Activated naive CD8-positive, alpha-beta T cell (primary cell): ENCODE data around the gene COA1.
"Not testable (repeated sequence)": the region's sequence is repeated elsewhere in the genome, so short reads cannot be mapped to it uniquely, and the experiment has no call there.

ENCODE experiments used
- H3K27ac Mint-ChIP-seq: one replicate; pipeline ENCODE4 v1.8.0; 2021; ENCODE audit warnings: mixed read lengths
- H3K27me3 Mint-ChIP-seq: one replicate; pipeline ENCODE4 v1.8.0; 2021; ENCODE audit warnings: mixed read lengths
- H3K36me3 Mint-ChIP-seq: one replicate; pipeline ENCODE4 v1.8.0; 2021; ENCODE audit warnings: mixed read lengths
- H3K4me1 Mint-ChIP-seq: one replicate; pipeline ENCODE4 v1.8.0; 2021; ENCODE audit warnings: low read depth, mixed read lengths
- H3K4me3 Mint-ChIP-seq: one replicate; pipeline ENCODE4 v1.8.0; 2021; ENCODE audit warnings: mild to moderate bottlenecking, mixed read lengths
- H3K9me3 Mint-ChIP-seq: one replicate; pipeline ENCODE4 v1.8.0; 2021; ENCODE audit warnings: low read depth, mixed read lengths

COA1 gene

GRCh38 chr7:43612599-43613589 is 116.4 kb downstream of the COA1 start:
- Mint-ChIP-seq H3K4me1 (peaks cover 73% of the 10 kb centered on the region), H3K9me3 (no peaks in the 10 kb centered on the region), H3K36me3 (peaks cover 16% of the 10 kb centered on the region)

GRCh38 chr7:43612128-43612527 is 117.2 kb downstream of the COA1 start:
- peak overlapping the region; percentile 59 for H3K4me3 Mint-ChIP-seq
- H3K4me1 Mint-ChIP-seq: peaks cover 78% of the 10 kb centered on the region
- H3K9me3 Mint-ChIP-seq: no peaks in the 10 kb centered on the region
- H3K27me3 Mint-ChIP-seq: no peaks in the 10 kb centered on the region
- peak overlapping the region; percentile 95 for H3K27ac Mint-ChIP-seq
- H3K36me3 Mint-ChIP-seq: peaks cover 16% of the 10 kb centered on the region

More at GRCh38 chr7:43612599-43613589, 116.4 kb downstream of the COA1 start:
- Mint-ChIP-seq H3K27me3 (no peaks in the 10 kb centered on the region), H3K27ac (peak overlapping the region; percentile 95), H3K4me3 (peak overlapping the region; percentile 59)

- no peaks in the 10 kb centered on the region for H3K27me3 Mint-ChIP-seq
- peaks cover 79% of the 10 kb centered on the region for H3K4me1 Mint-ChIP-seq
- H3K4me3 Mint-ChIP-seq: peak overlapping the region; percentile 40
- no peaks in the 10 kb centered on the region for H3K9me3 Mint-ChIP-seq
- H3K36me3 Mint-ChIP-seq: peaks cover 14% of the 10 kb centered on the region
- peak overlapping the region; percentile 76 for H3K27ac Mint-ChIP-seq
Measured at GRCh38 chr7:43609097-43609496, 120.2 kb downstream of the COA1 start.

- peaks cover 7% of the 10 kb centered on the region for H3K36me3 Mint-ChIP-seq
- H3K27me3 Mint-ChIP-seq: no peaks in the 10 kb centered on the region
- no peaks in the 10 kb centered on the region for H3K9me3 Mint-ChIP-seq
- H3K27ac Mint-ChIP-seq: peak overlapping the region; percentile 94
- peak overlapping the region; percentile 4 for H3K4me3 Mint-ChIP-seq
- peaks cover 52% of the 10 kb centered on the region for H3K4me1 Mint-ChIP-seq
Measured at GRCh38 chr7:43604251-43604650, 125.1 kb downstream of the COA1 start.

DNA sequence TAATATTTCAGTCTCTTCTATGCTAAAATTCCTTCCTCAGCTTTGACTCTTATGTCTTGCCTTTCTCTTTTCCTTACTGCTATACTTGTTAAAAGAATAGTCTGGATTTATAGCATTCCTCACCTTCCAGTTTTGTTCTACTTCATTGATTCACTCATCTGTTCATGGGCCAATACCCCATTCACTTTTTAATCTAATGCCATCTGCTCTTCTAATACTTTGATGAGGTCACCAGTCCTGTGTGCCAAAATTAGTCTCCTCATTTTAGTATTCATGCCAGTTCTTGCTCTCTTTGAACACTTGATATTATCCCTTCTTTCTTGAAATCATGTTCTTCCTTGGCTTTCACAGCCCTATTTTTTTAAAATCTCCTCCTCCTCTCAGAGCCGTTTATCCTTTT is 127.1 kb downstream of the COA1 start:
- H3K9me3 Mint-ChIP-seq: no peaks in the 10 kb centered on the region
- H3K4me3 Mint-ChIP-seq: no peak overlapping the region
- H3K27me3 Mint-ChIP-seq: no peaks in the 10 kb centered on the region
- H3K27ac Mint-ChIP-seq: no peak overlapping the region
- peaks cover 50% of the 10 kb centered on the region for H3K4me1 Mint-ChIP-seq
- H3K36me3 Mint-ChIP-seq: peaks cover 4% of the 10 kb centered on the region

DNA sequence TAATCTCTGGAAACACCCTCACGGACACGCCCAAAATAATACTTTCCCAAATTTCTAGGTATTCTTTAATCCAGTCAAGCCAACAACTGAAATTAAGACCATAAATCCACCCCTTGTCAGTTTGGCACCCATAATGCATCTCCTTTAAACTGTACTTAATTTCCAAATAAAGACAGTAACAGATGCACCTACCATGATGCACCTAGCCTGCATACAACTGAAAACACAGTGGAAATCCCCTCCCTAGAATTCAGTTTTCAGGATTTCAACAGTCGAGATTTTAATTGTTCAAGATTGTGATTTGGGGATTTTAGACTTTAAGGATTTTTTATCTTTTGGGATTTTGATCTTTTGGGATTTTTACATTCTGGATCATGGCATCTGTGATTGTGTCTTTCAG is 129.3 kb downstream of the COA1 start:
- Mint-ChIP-seq H3K36me3 (peaks cover 8% of the 10 kb centered on the region), H3K4me3 (peak overlapping the region; percentile 59), H3K27me3 (no peaks in the 10 kb centered on the region), H3K9me3 (no peaks in the 10 kb centered on the region), H3K4me1 (peaks cover 55% of the 10 kb centered on the region), H3K27ac (peak overlapping the region; percentile 74)

DNA sequence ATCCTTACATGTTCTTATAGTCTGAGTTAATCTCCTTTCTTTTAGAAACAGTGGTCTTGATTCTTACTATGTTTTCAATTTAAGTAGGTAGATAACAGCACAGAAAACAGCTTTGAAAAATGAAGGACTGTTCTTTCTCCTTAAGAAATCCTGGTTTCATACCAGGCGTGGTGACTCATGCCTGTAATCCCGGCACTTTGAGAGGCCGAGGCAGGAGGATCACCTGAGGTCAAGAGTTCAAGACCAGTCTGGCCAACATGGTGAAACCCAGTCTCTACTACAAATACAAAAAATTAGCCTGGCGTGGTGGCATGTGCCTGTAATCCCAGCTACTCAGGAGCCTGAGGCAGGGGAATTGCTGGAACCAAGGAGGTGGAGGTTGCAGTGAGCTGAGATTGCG is 132.9 kb downstream of the COA1 start:
- not testable (repeated sequence) for H3K9me3 Mint-ChIP-seq, H3K4me3 Mint-ChIP-seq, H3K27me3 Mint-ChIP-seq, H3K36me3 Mint-ChIP-seq
- peak overlapping the region; percentile 89 for H3K27ac Mint-ChIP-seq
- H3K4me1 Mint-ChIP-seq: peaks cover 78% of the 10 kb centered on the region

- Mint-ChIP-seq H3K36me3 (peaks cover 7% of the 10 kb centered on the region), H3K4me1 (peaks cover 85% of the 10 kb centered on the region), H3K4me3 (peak overlapping the region; percentile 71), H3K9me3 (no peaks in the 10 kb centered on the region), H3K27ac (peak overlapping the region; percentile 95), H3K27me3 (no peaks in the 10 kb centered on the region)
Measured at GRCh38 chr7:43594020-43594419, 135.3 kb downstream of the COA1 start.

DNA sequence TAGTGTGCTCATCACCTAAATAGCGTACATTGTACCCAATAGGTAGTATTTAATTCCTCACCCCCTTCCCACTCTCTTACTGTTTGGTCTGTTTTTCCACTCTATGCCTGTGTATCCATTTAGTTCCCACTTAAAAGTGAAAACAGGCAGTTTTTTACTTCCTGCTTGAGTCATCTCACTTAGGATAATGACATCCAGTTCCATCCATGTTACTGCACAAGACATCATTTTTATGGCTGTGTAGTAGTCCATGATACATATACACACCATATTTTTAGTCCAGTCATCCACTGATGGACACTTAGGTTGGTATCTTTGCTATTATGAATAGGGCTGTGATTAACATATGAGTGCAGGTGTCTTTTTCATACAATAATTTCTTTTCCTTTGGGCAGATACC is 136.3 kb downstream of the COA1 start:
- peaks cover 86% of the 10 kb centered on the region for H3K4me1 Mint-ChIP-seq
- H3K4me3 Mint-ChIP-seq: peak overlapping the region; percentile 71
- H3K9me3 Mint-ChIP-seq: no peaks in the 10 kb centered on the region
- H3K36me3 Mint-ChIP-seq: peaks cover 7% of the 10 kb centered on the region
- peak overlapping the region; percentile 95 for H3K27ac Mint-ChIP-seq
- H3K27me3 Mint-ChIP-seq: no peaks in the 10 kb centered on the region

- no peaks in the 10 kb centered on the region for H3K9me3 Mint-ChIP-seq
- peaks cover 86% of the 10 kb centered on the region for H3K4me1 Mint-ChIP-seq
- H3K36me3 Mint-ChIP-seq: peaks cover 7% of the 10 kb centered on the region
- H3K27me3 Mint-ChIP-seq: no peaks in the 10 kb centered on the region
- H3K27ac Mint-ChIP-seq: peak overlapping the region; percentile 95
- peak overlapping the region; percentile 71 for H3K4me3 Mint-ChIP-seq
Measured at GRCh38 chr7:43592326-43592725, 137.0 kb downstream of the COA1 start.

DNA sequence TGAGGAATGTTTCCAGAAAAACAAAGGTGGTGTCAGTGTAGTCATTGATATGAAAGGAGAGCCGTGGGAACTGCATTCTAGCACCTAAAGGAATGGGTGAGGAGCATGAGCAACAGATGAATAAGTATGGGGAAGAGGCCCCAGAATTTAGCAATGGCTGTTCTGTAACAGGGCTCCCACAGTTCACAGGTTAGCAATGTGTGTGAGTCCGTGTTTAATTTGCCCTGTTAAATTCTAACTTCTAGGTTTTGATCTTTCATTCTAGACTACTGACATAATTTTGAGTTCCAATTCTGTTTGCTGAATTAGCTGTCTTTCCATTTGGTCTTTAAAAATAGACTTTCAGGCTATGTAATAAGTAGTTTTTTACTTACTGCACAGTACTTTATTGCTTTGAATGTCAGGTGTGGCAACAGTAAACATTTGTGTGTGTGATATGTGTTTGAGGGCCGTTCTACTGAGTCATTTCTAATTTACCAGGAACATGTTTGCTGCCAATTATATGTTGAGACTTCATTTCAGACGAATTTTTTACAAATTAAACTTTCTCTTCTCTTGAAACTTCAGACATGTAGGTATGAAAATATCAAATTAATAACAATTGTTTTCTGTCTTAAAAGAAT is 137.7 kb downstream of the COA1 start:
- H3K9me3 Mint-ChIP-seq: no peaks in the 10 kb centered on the region
- H3K4me3 Mint-ChIP-seq: peak overlapping the region; percentile 71
- peaks cover 86% of the 10 kb centered on the region for H3K4me1 Mint-ChIP-seq
- H3K27ac Mint-ChIP-seq: peak overlapping the region; percentile 95
- H3K27me3 Mint-ChIP-seq: no peaks in the 10 kb centered on the region
- H3K36me3 Mint-ChIP-seq: peaks cover 5% of the 10 kb centered on the region

- Mint-ChIP-seq H3K4me1 (peaks cover 84% of the 10 kb centered on the region), H3K4me3 (peak overlapping the region; percentile 71), H3K36me3 (peaks cover 5% of the 10 kb centered on the region), H3K27me3 (no peaks in the 10 kb centered on the region), H3K9me3 (no peaks in the 10 kb centered on the region), H3K27ac (peak overlapping the region; percentile 95)
Measured at GRCh38 chr7:43590862-43591557, 138.3 kb downstream of the COA1 start.

- Mint-ChIP-seq H3K27me3 (no peaks in the 10 kb centered on the region), H3K9me3 (no peaks in the 10 kb centered on the region), H3K36me3 (peaks cover 2% of the 10 kb centered on the region), H3K27ac (peak overlapping the region; percentile 97), H3K4me1 (peaks cover 80% of the 10 kb centered on the region), H3K4me3 (peak overlapping the region; percentile 75)
Measured at GRCh38 chr7:43589728-43590127, 139.6 kb downstream of the COA1 start.
